ENCODE data around the gene SSR1.

Gene SSR1

GRCh38 chr6:7257521-7258230, 55.3 kb downstream of the SSR1 start:
- DNase-seq (ENCODE audit: low spot score): no peak

DNA sequence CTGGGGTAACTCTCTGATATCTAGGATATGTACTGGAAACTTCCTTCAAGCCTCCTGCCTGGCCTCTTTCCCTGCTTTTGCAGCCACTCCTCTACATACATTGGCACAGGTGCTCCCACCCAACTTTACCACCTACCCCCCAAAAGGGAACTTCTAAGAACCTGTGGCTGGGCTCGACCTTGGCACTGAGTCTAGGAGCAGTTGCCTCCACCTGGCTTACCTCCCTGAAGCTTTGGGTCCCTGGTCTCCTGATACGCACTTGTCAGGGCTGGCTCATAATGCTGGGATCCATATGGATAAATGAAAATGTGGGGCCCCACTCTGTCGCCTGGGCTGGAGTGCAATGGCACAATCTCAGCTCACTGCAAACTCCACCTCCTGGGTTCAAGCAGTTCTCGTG, 56.2 kb downstream of the SSR1 start:
- no peak for DNase-seq (ENCODE audit: low spot score)

GRCh38 chr6:7255918-7256317, 57.1 kb downstream of the SSR1 start:
- no peak for DNase-seq (ENCODE audit: low spot score)

DNA sequence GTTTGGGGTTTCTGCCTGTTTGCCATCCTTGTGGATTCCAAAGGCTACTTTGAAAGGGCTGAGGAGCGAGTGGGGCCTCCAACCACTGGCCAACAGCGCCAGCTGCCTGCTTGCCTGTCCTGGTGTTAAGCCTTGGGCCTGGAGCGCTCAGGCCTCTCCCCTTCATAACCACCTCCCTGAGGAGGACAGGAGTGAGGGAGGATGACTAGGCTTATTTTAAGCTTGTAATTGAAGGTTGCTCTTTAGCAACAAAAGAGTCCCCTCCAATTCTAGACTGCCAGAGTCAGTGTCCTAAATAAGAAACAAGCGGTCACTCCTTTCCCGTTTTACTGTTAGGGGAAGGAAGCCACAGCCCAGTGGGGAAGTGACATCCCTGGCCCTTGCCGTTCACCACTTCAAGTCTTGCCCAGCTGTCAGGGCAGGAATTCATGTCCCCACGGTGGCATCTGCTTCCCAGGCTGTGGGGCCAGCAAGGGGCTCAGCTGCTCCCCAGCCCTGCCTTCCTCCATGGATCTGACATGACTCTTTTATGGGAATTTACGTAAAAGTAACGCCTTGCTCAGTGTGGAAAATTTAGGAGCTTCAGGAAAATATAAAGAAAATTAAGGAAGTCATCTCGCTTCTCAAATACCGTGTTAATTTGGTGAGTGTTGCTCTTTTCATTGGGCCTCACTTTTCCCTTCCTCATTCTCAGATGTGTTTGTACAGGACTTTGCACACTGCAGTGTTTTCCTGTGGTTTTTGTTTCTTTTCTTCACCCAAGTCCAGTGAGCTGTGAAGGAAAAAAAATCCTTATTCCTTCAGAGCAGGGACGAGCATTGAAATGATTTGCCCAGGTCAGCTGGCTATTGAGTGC, 57.8 kb downstream of the SSR1 start:
- no peak for DNase-seq (ENCODE audit: low spot score)

GRCh38 chr6:7252390-7252789, 60.6 kb downstream of the SSR1 start:
- no peak for DNase-seq (ENCODE audit: low spot score)

DNA sequence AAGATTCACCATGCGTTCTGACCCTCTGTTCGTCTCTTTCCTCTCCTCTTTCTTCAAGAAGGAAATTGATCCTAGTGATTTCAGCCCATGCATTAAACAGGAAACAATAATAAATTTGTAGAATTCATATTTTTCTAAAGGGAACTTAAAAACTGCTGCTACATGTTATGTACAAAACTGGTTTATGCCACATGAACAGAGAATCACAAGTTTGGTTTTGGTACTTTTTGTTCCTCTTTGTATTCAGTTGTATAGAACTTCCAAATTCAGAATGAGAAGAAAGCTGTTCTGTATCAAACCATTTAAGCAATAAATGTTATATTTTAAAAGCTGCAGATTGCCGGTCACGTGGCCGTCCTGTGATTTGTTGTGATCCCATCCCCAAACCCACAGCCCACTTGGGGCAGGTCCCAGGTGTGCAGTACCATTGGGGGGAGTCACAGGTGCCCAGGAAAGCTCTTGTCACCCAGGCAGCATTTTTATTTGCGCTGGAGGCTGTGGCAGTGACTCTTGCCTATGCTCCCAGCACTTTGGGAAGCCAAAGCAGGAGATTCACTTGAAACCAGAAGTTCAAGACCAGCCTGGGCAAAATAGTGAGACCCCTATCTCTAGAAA, 61.2 kb downstream of the SSR1 start:
- no peak for DNase-seq (ENCODE audit: low spot score)

DNA sequence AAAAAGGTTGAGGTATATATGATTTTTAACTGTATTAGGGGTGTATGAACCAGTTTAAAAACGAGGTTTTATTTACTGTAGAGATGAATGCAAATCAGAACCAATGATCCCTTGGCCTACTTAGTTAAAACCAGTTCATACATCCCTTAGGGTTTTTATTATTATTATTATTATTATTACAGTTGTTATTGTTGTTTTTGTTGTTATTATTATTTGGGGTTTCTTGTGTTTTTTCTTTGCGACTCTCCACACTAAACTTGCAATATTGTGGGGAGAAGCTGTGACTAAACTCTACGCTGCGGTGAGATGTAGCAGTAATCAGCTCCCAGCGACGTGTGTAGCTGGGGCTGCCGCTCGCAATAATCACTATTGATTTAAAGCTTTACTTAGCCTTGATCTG, 62.2 kb downstream of the SSR1 start:
- DNase-seq (ENCODE audit: low spot score): no peak

DNA sequence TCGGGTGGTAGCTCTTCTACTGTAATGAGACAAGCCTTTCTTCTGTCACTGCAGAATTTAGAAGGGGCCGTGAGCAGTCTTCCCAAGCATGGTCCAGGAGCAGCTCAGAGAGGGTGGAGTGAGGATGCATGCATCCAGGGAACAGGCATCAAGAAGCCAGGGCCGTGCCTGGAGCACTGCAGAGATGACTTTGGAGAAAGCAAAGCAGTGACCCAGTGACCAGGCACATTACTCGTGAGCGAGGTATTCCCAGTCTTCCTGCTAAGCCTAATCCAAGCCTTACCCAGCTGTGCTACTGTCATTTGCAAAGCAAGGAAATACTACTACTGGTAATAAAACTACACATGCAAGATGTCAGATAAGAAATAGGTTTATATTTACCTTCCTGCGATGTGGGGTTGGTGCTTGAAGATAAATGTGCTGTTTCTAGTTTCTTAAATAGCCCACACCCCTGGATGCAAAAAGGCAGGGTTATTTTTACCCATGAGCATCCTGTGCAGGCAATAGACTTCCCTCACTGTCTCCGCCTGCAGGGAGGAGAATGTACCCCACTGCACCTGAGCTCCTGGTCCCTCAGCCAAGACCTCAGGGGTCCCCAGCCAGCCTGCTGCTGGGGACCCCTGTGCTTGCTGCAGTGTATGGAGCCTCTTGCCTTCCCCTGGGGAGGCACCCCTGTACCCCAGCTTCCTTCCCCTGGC, 62.9 kb downstream of the SSR1 start:
- DNase-seq (ENCODE audit: low spot score): no peak

DNA sequence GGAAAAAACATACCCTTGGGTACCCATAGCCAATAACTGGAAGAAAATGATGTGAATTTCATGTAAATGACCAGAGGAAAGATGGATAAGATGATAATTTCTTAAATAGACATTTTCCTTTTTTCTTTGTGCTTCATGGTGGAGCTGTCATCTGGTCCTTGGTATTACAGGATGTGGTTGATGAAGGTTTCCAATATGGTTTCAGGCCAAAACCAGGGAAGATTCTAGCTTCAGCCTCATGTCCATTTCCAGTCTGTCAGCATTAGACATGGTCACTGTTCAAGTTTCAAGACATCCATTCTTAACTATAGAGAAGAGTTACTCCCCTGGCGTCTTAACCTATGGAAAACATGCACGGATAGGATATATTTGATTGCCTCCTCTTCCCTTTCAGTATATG, 63.6 kb downstream of the SSR1 start:
- DNase-seq (ENCODE audit: low spot score): peak; percentile 64

GRCh38 chr6:7247828-7248227, 65.2 kb downstream of the SSR1 start:
- no peak for DNase-seq (ENCODE audit: low spot score)

DNA sequence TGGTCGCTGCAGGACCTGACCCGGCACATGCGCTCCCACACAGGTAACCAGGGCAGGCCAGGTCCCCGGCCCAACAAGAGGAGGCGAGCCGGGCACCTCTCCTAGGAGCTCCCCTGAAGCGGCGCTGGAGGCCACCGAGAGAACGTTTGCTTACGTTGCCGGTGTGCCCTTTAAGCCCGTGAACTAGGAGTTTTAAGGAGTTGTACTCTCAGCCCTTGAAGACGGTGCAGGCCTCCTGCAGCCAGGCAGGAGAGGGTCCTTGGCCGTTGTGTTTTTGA, 65.9 kb downstream of the SSR1 start:
- no peak for DNase-seq (ENCODE audit: low spot score)

DNA sequence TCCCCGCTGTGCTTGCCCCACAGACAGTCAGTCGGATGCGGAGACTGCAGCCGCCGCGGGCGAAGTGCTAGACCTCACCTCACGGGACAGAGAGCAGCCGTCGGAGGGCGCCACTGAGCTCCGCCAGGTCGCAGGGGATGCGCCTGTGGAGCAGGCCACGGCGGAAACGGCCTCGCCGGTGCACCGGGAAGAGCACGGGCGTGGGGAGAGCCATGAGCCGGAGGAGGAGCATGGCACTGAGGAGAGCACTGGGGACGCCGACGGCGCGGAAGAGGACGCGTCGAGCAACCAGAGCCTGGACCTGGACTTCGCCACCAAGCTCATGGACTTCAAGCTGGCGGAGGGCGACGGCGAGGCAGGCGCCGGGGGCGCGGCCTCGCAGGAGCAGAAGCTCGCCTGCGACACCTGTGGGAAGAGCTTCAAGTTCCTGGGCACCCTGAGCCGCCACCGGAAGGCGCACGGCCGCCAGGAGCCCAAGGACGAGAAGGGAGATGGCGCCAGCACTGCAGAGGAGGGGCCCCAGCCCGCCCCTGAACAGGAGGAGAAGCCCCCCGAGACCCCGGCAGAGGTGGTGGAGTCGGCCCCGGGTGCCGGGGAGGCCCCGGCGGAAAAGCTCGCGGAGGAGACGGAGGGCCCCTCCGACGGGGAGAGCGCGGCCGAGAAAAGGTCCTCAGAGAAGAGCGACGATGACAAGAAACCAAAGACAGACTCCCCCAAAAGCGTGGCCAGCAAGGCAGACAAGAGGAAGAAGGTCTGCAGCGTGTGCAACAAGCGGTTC, 66.4 kb downstream of the SSR1 start:
- no peak for DNase-seq (ENCODE audit: low spot score)

GRCh38 chr6:7245668-7246393, 67.2 kb downstream of the SSR1 start:
- DNase-seq (ENCODE audit: low spot score): no peak

- DNase-seq (ENCODE audit: low spot score): peak; percentile 85
Measured at GRCh38 chr6:7243179-7243981, 69.6 kb downstream of the SSR1 start.

DNA sequence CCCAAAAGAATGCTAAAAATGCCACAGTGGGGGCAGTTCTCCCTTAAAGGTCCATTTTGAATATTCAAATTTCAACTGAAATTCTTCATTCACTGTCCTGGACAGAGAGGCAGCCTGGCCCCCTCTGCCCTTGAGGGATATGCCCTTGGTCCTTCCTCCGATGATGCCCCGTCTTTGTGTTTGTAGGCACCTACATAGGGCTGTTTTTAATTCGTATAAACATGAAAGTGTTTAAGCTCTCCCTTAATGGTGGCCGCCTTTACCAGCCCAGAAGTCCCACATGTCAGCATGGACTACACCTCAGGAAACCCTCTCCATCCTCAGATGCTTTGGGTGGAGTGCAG, 70.2 kb downstream of the SSR1 start:
- no peak for DNase-seq (ENCODE audit: low spot score)

GRCh38 chr6:7241709-7242645, 71.0 kb downstream of the SSR1 start:
- no peak for DNase-seq (ENCODE audit: low spot score)

GRCh38 chr6:7241160-7241559, 71.8 kb downstream of the SSR1 start:
- no peak for DNase-seq (ENCODE audit: low spot score)

DNA sequence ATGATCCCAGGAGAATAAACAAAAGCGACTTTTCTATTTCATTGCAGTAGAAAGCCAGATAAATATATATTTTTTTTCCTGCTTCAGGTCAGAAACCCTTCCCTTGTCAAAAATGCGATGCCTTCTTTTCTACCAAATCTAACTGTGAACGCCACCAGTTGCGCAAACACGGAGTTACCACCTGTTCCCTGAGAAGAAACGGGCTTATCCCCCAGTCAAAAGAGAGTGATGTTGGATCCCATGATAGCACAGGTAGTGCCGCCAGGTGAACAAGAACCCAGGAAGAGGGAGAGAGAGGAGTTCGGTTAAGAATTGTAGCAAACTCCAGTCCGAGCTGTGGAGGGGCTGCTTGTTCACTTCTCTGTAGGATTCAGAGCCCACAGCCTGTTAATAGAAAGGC, 72.6 kb downstream of the SSR1 start:
- DNase-seq (ENCODE audit: low spot score): no peak

GRCh38 chr6:7239590-7239948, 73.4 kb downstream of the SSR1 start:
- no peak for DNase-seq (ENCODE audit: low spot score)
